GM12878 (cell line): ENCODE measurements around the gene NDUFA13. TPM values are rescaled to one million over a fixed set of nuclear protein-coding genes. Genes with fewer than 3 reads are reported as not detected.

Experiments
- ATAC-seq: fragments of 200-7000 bp; cut with Tn5 transposase; 3 replicates; pipeline ENCODE4 v1.9.1; 2020; ENCODE audit warnings: mild to moderate bottlenecking, moderate library complexity
- BruUV-seq: library from RNA; stranded (reverse); fragments of 400-500 nt; replicated peaks from 2 replicates; lab custom pipeline; 2021; lab: Mats Ljungman, UMichigan
- CTCF ChIA-PET: fragments of 300-600 bp; sonication (Branson Sonifier 250); formaldehyde crosslinking; extraction: SDS; loops from one replicate; lab custom pipeline; 2021; ENCODE audit warnings: inconsistent platforms; lab: Yijun Ruan, JAX
- POLR2A ChIA-PET: fragments of 350-600 bp; formaldehyde crosslinking; extraction: SDS; loops from one replicate; lab custom pipeline; 2021; ENCODE audit warnings: inconsistent platforms; lab: Charles Lee
- RAD21 ChIA-PET: fragments of 300-600 bp; sonication (Branson Sonifier 250); formaldehyde crosslinking; loops from one replicate; lab custom pipeline; 2023; ENCODE audit warnings: antibody characterized with exemption; ENCODE audit not compliant: unreplicated experiment; lab: Charles Lee
- SMC1A ChIA-PET: fragments of 300-600 bp; sonication (Branson Sonifier 250); formaldehyde crosslinking; loops from one replicate; lab custom pipeline; 2023; ENCODE audit not compliant: unreplicated experiment, uncharacterized antibody; lab: Charles Lee
- DNase-seq: peaks from one replicate; pipeline ENCODE4 v3.0.0-alpha.2; 2011; ENCODE audit warnings: low read depth, low spot score
- FAIRE-seq: peaks from 3 replicates; lab custom pipeline; 2011; peaks lifted over from hg19 to GRCh38; lab: Jason Lieb, UNC
- H2AFZ ChIP-seq: 2 replicates; pipeline ENCODE4 v1.6.0; 2011; ENCODE audit warnings: low read depth, low read length, control low read depth; ENCODE audit not compliant: control insufficient read depth
- H3K27ac ChIP-seq: 2 replicates; pipeline ENCODE4 v1.5.1; 2011; ENCODE audit warnings: control low read depth; ENCODE audit not compliant: control insufficient read depth, insufficient read depth
- H3K27me3 ChIP-seq, 2 experiments: replicated peaks in 1 of 2; 2 replicates each; pipeline versions ENCODE4 v1.6.0 to v1.6.1; 2011; ENCODE audit warnings: low read length in 1 of 2; ENCODE audit not compliant: control insufficient read depth in 2 of 2, insufficient read depth in 2 of 2
- H3K36me3 ChIP-seq, 2 experiments: 2 replicates each; pipeline ENCODE4 v1.5.1; 2011; ENCODE audit warnings: low read length in 1 of 2; ENCODE audit not compliant: control insufficient read depth in 2 of 2, insufficient read depth in 2 of 2
- H3K4me1 ChIP-seq: 2 replicates; pipeline ENCODE4 v1.6.1; 2011; ENCODE audit warnings: mild to moderate bottlenecking, low read length, moderate library complexity, mixed read lengths; ENCODE audit not compliant: control insufficient read depth, insufficient read depth
- H3K4me2 ChIP-seq: 2 replicates; pipeline ENCODE4 v1.6.0; 2011; ENCODE audit warnings: control low read depth; ENCODE audit not compliant: control insufficient read depth, insufficient read depth
- H3K4me3 ChIP-seq: fragments of 200-600 bp; sonication (generic); 2 replicates; pipeline ENCODE4 v1.5.1; 2016
- H3K79me2 ChIP-seq: 2 replicates; pipeline ENCODE4 v1.6.0; 2011; ENCODE audit warnings: low read length; ENCODE audit not compliant: control insufficient read depth, insufficient read depth
- H3K9ac ChIP-seq: 2 replicates; pipeline ENCODE4 v1.8.0; 2011; ENCODE audit warnings: low read length, control low read depth, mixed read lengths; ENCODE audit not compliant: control insufficient read depth, insufficient read depth
- H3K9me3 ChIP-seq: replicated peaks from 3 replicates; pipeline ENCODE4 v1.5.1; 2011; ENCODE audit warnings: mild to moderate bottlenecking, low read length; ENCODE audit not compliant: control insufficient read depth, insufficient read depth
- H4K20me1 ChIP-seq: 2 replicates; pipeline ENCODE4 v1.6.0; 2011; ENCODE audit not compliant: control insufficient read depth, insufficient read depth
- CUX1 ChIP-seq: IDR thresholded peaks from 2 replicates; pipeline ENCODE4 v1.6.1; 2012; ENCODE audit warnings: improper control_type of control experiment, low read depth, low read length; ENCODE audit not compliant: insufficient replicate concordance
- POLR2A ChIP-seq: IDR thresholded peaks from 2 replicates; pipeline ENCODE4 v1.6.1; 2011; ENCODE audit warnings: low read depth, mild to moderate bottlenecking, low read length
- SMAD5 ChIP-seq: IDR thresholded peaks from 2 replicates; pipeline ENCODE4 v1.6.1; 2016; ENCODE audit warnings: antibody characterized with exemption, low read depth
- WGBS: methylation state at CpG from one replicate; pipeline ENCODE4 v1.1.6; 2016; ENCODE audit warnings: low lambda C conversion rate; ENCODE audit not compliant: insufficient replicate concordance, insufficient coverage; ENCODE audit errors: missing lambda C conversion rate; 5-methylcytosine and 5-hydroxymethylcytosine counted together
- in situ Hi-C: fragments of 300-500 bp; cut with MboI; formaldehyde crosslinking; loops from 9 replicates; pipeline ENCODE4 v1.14.3; 2018; ENCODE audit warnings: mixed read lengths
- intact Hi-C: fragments of 100-400 bp; cut with micrococcal nuclease; formaldehyde crosslinking; loops from one replicate; pipeline ENCODE4 v1.14.2; 2022; ENCODE audit not compliant: unreplicated experiment
- polyA plus RNA-seq, 11 experiments: library from polyadenylated mRNA; depleted of rRNA in 4 of 11; unstranded in 6 of 11; stranded (reverse) in 5 of 11; fragments of >200 nt; fragmentation: Nextera tagmentation in 4 of 11; fragmentation: Illumina TruSeq in 1 of 11; extraction: Ambion mirVana in 4 of 11; extraction: Trizol in 1 of 11; gene quantifications; 1 replicate in 1 of 11; 2 replicates in 10 of 11; pipeline versions ENCODE4 v1.2.1 to v1.2.3, GENCODE V29; 2011 to 2016; ENCODE audit warnings: inconsistent platforms in 2 of 11, missing spikeins in 2 of 11, low read depth in 1 of 11
- total RNA-seq, 4 experiments: library from RNA; depleted of rRNA in 3 of 4; stranded (reverse); fragments of >200 nt in 3 of 4; fragmentation: Illumina TruSeq in 1 of 4; extraction: Trizol in 1 of 4; gene quantifications; 2 replicates each; pipeline versions ENCODE4 v1.2.1 to v1.2.3, GENCODE V29; 2013 to 2021
- TF ChIP-seq, protein P1 (sequence below): fragments of 450-650 bp; IDR thresholded peaks from 2 replicates; pipeline ENCODE4 v1.6.1; 2017; ENCODE audit warnings: antibody characterized with exemption, mild to moderate bottlenecking, moderate library complexity

NDUFA13 gene
- total and polyA plus RNA-seq, 10 of the 15 experiments (the other 5 are each of a cell fraction or from before 2014, with no cell fraction given): 224 to 586 (median 456) TPM

GRCh38 chr19:19493841-19494546, 22.0 kb upstream of the NDUFA13 start:
- Histone ChIP-seq H2AFZ (no peak overlapping the region), H3K4me1 (peaks cover 8% of the 10 kb centered on the region), H3K36me3 (peaks cover 29 to 46% of the 10 kb centered on the region in 2 experiments; a peak in 3 of 4 replicates), H3K27me3 (no peaks in the 10 kb centered on the region), H3K4me2 (no peak overlapping the region), H3K9ac (no peak overlapping the region), H3K9me3 (no peaks in the 10 kb centered on the region), H3K27ac (no peak overlapping the region), H3K4me3 (no peak overlapping the region), H3K79me2 (peaks cover 2% of the 10 kb centered on the region), H4K20me1 (no peaks in the 10 kb centered on the region)
- intact Hi-C loops: no loop called here
- DNase-seq (no peak), ATAC-seq (no peak), FAIRE-seq (no peak)
- in situ Hi-C loops: loop anchor here (5.0 to 10.0 kb wide), 2 partner anchors 127 to 349 kb away; no protein-coding TSS in a partner anchor
- ChIA-PET SMC1A (interaction anchor here (1.0 to 1.6 kb wide), 3 partner anchors 119 to 132 kb away, joined by 3 to 4 read pairs (median 3); no protein-coding TSS in a partner anchor), RAD21 (no interaction called here), CTCF (interaction anchor here (9.3 kb wide), 1 partner anchor 128 kb away, joined by 223 read pairs; no protein-coding TSS in a partner anchor), POLR2A (no interaction called here)
- 84% methylated on average over 15 of the region's 15 CpGs for WGBS
- BruUV-seq: no TSS peak
- TF ChIP-seq, protein P1, sequence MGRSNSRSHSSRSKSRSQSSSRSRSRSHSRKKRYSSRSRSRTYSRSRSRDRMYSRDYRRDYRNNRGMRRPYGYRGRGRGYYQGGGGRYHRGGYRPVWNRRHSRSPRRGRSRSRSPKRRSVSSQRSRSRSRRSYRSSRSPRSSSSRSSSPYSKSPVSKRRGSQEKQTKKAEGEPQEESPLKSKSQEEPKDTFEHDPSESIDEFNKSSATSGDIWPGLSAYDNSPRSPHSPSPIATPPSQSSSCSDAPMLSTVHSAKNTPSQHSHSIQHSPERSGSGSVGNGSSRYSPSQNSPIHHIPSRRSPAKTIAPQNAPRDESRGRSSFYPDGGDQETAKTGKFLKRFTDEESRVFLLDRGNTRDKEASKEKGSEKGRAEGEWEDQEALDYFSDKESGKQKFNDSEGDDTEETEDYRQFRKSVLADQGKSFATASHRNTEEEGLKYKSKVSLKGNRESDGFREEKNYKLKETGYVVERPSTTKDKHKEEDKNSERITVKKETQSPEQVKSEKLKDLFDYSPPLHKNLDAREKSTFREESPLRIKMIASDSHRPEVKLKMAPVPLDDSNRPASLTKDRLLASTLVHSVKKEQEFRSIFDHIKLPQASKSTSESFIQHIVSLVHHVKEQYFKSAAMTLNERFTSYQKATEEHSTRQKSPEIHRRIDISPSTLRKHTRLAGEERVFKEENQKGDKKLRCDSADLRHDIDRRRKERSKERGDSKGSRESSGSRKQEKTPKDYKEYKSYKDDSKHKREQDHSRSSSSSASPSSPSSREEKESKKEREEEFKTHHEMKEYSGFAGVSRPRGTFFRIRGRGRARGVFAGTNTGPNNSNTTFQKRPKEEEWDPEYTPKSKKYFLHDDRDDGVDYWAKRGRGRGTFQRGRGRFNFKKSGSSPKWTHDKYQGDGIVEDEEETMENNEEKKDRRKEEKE: no peak
- 0 out of 2 replicates have a peak, but pooled peaks have one; percentile 30 for TF ChIP-seq POLR2A
- TF ChIP-seq SMAD5: no peak
- TF ChIP-seq CUX1: no peak
